H1 (cell line): Measurements from ENCODE around the gene NAAA.
"Not testable (repeated sequence)": the region's sequence is repeated elsewhere in the genome, so short reads cannot be mapped to it uniquely, and the experiment has no call there.

ENCODE experiments used
- BCL11A ChIP-seq, 2 experiments: IDR thresholded peaks; one replicate each; pipeline ENCODE4 v1.6.1; 2011; ENCODE audit warnings: low read depth in 2 of 2, low read length in 2 of 2, mild to moderate bottlenecking in 2 of 2
- BRCA1 ChIP-seq: IDR thresholded peaks from 2 replicates; pipeline ENCODE4 v1.6.1; 2012; ENCODE audit warnings: low read depth, low read length, improper control_type of control experiment
- CEBPB ChIP-seq: IDR thresholded peaks from 2 replicates; pipeline ENCODE4 v1.6.1; 2012; ENCODE audit warnings: low read depth, low read length
- CTCF ChIP-seq, 3 experiments: IDR thresholded peaks; 1 replicate in 2 of 3; 2 replicates in 1 of 3; pipeline versions ENCODE4 v1.5.1 to v1.6.1; 2011; ENCODE audit warnings: low read length in 3 of 3, mild to moderate bottlenecking in 3 of 3, inconsistent platforms in 2 of 3, low read depth in 1 of 3, moderate library complexity in 1 of 3; ENCODE audit not compliant: insufficient read depth in 1 of 3; ENCODE audit errors: control extremely low read depth in 1 of 3
- EP300 ChIP-seq, 2 experiments: IDR thresholded peaks; 1 replicate in 1 of 2; 2 replicates in 1 of 2; pipeline ENCODE4 v1.6.1; 2011 to 2012; ENCODE audit warnings: low read depth in 2 of 2, low read length in 2 of 2, mild to moderate bottlenecking in 2 of 2, borderline replicate concordance in 1 of 2, inconsistent platforms in 1 of 2, moderate library complexity in 1 of 2
- EZH2 ChIP-seq: fragments of 200-600 bp; sonication (generic); IDR thresholded peaks from 2 replicates; pipeline ENCODE4 v1.7.1; 2012; ENCODE audit warnings: low read depth, mild to moderate bottlenecking, moderate library complexity, low read length, inconsistent platforms; ENCODE audit not compliant: severe bottlenecking
- HDAC2 ChIP-seq, 2 experiments: fragments of 300-600 bp in 1 of 2; sonication (generic) in 1 of 2; IDR thresholded peaks; 2 replicates each; pipeline ENCODE4 v1.6.1; 2011 to 2012; ENCODE audit warnings: low read depth in 2 of 2, low read length in 2 of 2, mild to moderate bottlenecking in 2 of 2, moderate library complexity in 2 of 2, borderline replicate concordance in 1 of 2, inconsistent platforms in 1 of 2
- KDM5A ChIP-seq: fragments of 200-600 bp; IDR thresholded peaks from 2 replicates; pipeline ENCODE4 v1.7.1; 2012; ENCODE audit warnings: mild to moderate bottlenecking, low read length, inconsistent platforms, mixed read lengths
- MAX ChIP-seq: IDR thresholded peaks from 2 replicates; pipeline ENCODE4 v1.6.1; 2012; ENCODE audit warnings: inconsistent platforms
- NANOG ChIP-seq: IDR thresholded peaks from 2 replicates; pipeline ENCODE4 v1.6.1; 2011; ENCODE audit warnings: low read length, low read depth, mild to moderate bottlenecking, inconsistent platforms; ENCODE audit not compliant: insufficient read depth, poor library complexity, severe bottlenecking
- POLR2AphosphoS5 ChIP-seq: IDR thresholded peaks from 2 replicates; pipeline ENCODE4 v1.6.1; 2011; ENCODE audit warnings: low read depth, low read length
- TAF7 ChIP-seq: optimal IDR thresholded peaks from 2 replicates; pipeline ENCODE3; 2011; ENCODE audit warnings: low read depth, mild to moderate bottlenecking, inconsistent platforms, low read length, moderate library complexity, borderline replicate concordance
- TBP ChIP-seq: IDR thresholded peaks from 2 replicates; pipeline ENCODE4 v1.6.1; 2011; ENCODE audit warnings: low read depth, low read length, improper control_type of control experiment
- TEAD4 ChIP-seq: IDR thresholded peaks from 2 replicates; pipeline ENCODE4 v1.6.1; 2012; ENCODE audit warnings: low read depth, low read length, inconsistent platforms, mixed read lengths

DNA sequence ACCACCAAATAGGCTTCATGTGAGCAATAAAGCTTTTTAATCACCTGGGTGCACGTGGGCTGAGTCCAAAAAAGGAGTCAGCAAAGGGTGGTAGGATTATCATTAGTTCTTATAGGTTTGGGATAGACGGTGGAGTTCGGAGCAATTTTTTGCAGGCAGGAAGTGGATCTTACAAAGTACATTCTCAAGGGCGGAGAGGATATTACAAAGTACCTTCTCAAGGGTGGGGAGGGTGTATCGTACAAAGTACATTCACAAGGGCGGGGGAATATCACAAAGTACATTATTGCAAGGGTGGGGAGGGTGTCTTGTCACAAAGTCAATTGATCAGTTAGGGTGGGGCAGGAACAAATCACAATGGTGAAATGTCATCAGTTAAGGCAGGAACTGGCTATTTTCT is 30.0 kb downstream of the NAAA start:
- not testable (repeated sequence) for TF ChIP-seq HDAC2 (IDR thresholded peaks at IDR 0.05; ENCODE audit: borderline replicate concordance in 1 of 2, low read depth in 2 of 2, low read length in 2 of 2); CTCF (IDR thresholded peaks at IDR 0.05; ENCODE audit: control extremely low read depth in 1 of 3, insufficient read depth in 1 of 3, low read depth in 1 of 3, low read length in 3 of 3); TAF7; KDM5A; CEBPB; BRCA1; NANOG; POLR2AphosphoS5; EZH2; TBP; EP300 (IDR thresholded peaks at IDR 0.05; ENCODE audit: borderline replicate concordance in 1 of 2, low read depth in 2 of 2, low read length in 2 of 2); TEAD4; MAX; BCL11A (IDR thresholded peaks at IDR 0.05; ENCODE audit: low read depth in 2 of 2, low read length in 2 of 2)
